GM23248 (cell line): ENCODE data around the gene MTCL3. TPM values are rescaled to one million over a fixed set of nuclear protein-coding genes. Genes with fewer than 3 reads are reported as not detected.

Experiments
- DNase-seq: peaks from one replicate; pipeline ENCODE4 v3.0.0-alpha.2; 2015
- H2AFZ ChIP-seq: fragments of 200-600 bp; sonication (generic); 2 replicates; pipeline ENCODE4 v1.6.1; 2016; ENCODE audit warnings: antibody characterized with exemption
- H3F3A ChIP-seq: fragments of 200-600 bp; sonication (generic); 2 replicates; pipeline ENCODE4 v1.6.1; 2016; ENCODE audit warnings: mild to moderate bottlenecking, antibody characterized with exemption, mixed run types; ENCODE audit not compliant: insufficient read depth
- H3K27ac ChIP-seq: fragments of 200-600 bp; sonication (generic); 2 replicates; pipeline ENCODE4 v1.5.1; 2016; ENCODE audit warnings: mild to moderate bottlenecking
- H3K27me3 ChIP-seq: fragments of 200-600 bp; sonication (generic); replicated peaks from 2 replicates; pipeline ENCODE4 v1.6.1; 2016; ENCODE audit warnings: mild to moderate bottlenecking; ENCODE audit not compliant: insufficient read depth
- H3K36me3 ChIP-seq: fragments of 200-600 bp; sonication (generic); 2 replicates; pipeline ENCODE4 v1.6.1; 2016; ENCODE audit warnings: low read depth, mild to moderate bottlenecking
- H3K4me1 ChIP-seq: fragments of 200-600 bp; sonication (generic); 2 replicates; pipeline ENCODE4 v1.6.1; 2016; ENCODE audit warnings: mild to moderate bottlenecking; ENCODE audit not compliant: insufficient read depth
- H3K4me2 ChIP-seq: fragments of 200-600 bp; sonication (generic); one replicate; pipeline ENCODE4 v1.6.1; 2016; ENCODE audit warnings: mild to moderate bottlenecking; ENCODE audit not compliant: unreplicated experiment
- H3K4me3 ChIP-seq: fragments of 200-600 bp; sonication (generic); 2 replicates; pipeline ENCODE4 v1.5.1; 2016; ENCODE audit warnings: mild to moderate bottlenecking
- H3K79me2 ChIP-seq: fragments of 200-600 bp; sonication (generic); 2 replicates; pipeline ENCODE4 v1.6.1; 2016; ENCODE audit warnings: mild to moderate bottlenecking; ENCODE audit not compliant: insufficient read depth
- H3K9ac ChIP-seq: fragments of 200-600 bp; sonication (generic); 2 replicates; pipeline ENCODE4 v1.6.1; 2016; ENCODE audit warnings: mild to moderate bottlenecking
- H3K9me2 ChIP-seq: fragments of 200-600 bp; sonication (generic); 2 replicates; pipeline ENCODE4 v1.6.1; 2016; ENCODE audit warnings: mixed run types, mild to moderate bottlenecking, moderate library complexity; ENCODE audit not compliant: insufficient read depth
- H3K9me3 ChIP-seq: fragments of 200-600 bp; sonication (generic); one replicate; pipeline ENCODE4 v1.6.1; 2017; ENCODE audit warnings: low read depth
- H4K20me1 ChIP-seq: fragments of 200-600 bp; sonication (generic); 2 replicates; pipeline ENCODE4 v1.6.0; 2016; ENCODE audit not compliant: insufficient read depth
- EZH2 ChIP-seq: fragments of 200-600 bp; sonication (generic); IDR thresholded peaks from 2 replicates; pipeline ENCODE4 v1.6.1; 2018; ENCODE audit warnings: antibody characterized with exemption, mild to moderate bottlenecking; ENCODE audit not compliant: insufficient read depth, poor library complexity, severe bottlenecking
- EZH2phosphoT487 ChIP-seq: fragments of 200-600 bp; sonication (generic); IDR thresholded peaks from 2 replicates; pipeline ENCODE4 v1.6.1; 2018; ENCODE audit warnings: antibody characterized with exemption, moderate library complexity, mild to moderate bottlenecking, low read depth; ENCODE audit not compliant: insufficient read depth
- WGBS, 2 experiments: methylation state at CpG; one replicate each; pipeline ENCODE4 v1.1.6; 2015 to 2017; ENCODE audit warnings: low lambda C conversion rate in 2 of 2, low coverage in 1 of 2; ENCODE audit errors: missing lambda C conversion rate in 2 of 2; 5-methylcytosine and 5-hydroxymethylcytosine counted together
- in situ Hi-C: fragments of 300-500 bp; cut with MboI; formaldehyde crosslinking; loops from 2 replicates; pipeline ENCODE4 v1.15.0; 2020
- polyA plus RNA-seq: library from polyadenylated mRNA; unstranded; fragments of >200 nt; fragmentation: Nextera tagmentation; extraction: Ambion mirVana; gene quantifications from 2 replicates; pipeline ENCODE4 v1.2.1, GENCODE V29; 2016
- small RNA-seq: library from RNA; depleted of rRNA; stranded (forward); fragments of <200 nt; gene quantifications from one replicate; pipeline ENCODE3, GENCODE V24; 2014; ENCODE audit warnings: low read depth, low replicate concordance
- total RNA-seq: library from RNA; depleted of rRNA; stranded (reverse); fragments of >200 nt; shearing (Covaris generic); gene quantifications from 2 replicates; pipeline ENCODE4 v1.2.3, GENCODE V29; 2014; rRNA removed

Gene MTCL3

DNA sequence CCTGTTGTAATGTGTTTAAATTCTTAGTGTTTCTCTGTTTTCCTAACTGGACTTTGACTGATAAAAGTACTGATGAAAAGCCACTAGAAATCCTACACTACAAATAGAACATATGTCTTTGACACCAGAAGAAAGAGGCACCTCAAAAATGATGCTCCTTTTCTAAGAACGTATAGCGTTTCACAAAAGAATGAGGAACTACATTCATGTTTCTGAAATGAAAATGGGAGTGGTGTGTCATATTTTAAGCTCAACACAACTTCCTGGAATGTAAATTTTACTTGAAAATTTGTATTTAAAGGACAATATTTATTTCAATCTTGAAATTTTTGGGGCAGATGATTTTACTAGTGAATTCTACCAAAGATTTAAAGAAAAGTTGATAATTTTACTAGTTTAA lies 95.2 kb downstream of the MTCL3 start:
- no peak for DNase-seq
- Histone ChIP-seq H3K36me3 (no peaks in the 10 kb centered on the region), H3K4me3 (no peak overlapping the region), H3K9me2 (no peaks in the 10 kb centered on the region), H3K27me3 (no peaks in the 10 kb centered on the region), H2AFZ (no peak overlapping the region), H3F3A (no peaks in the 10 kb centered on the region), H3K4me2 (no peak overlapping the region), H3K27ac (no peak overlapping the region), H3K4me1 (peaks cover 16% of the 10 kb centered on the region), H4K20me1 (no peaks in the 10 kb centered on the region), H3K9ac (no peak overlapping the region), H3K9me3 (no peaks in the 10 kb centered on the region), H3K79me2 (no peaks in the 10 kb centered on the region)
- no peak for TF ChIP-seq EZH2
- no peak for TF ChIP-seq EZH2phosphoT487
- in situ Hi-C loops = no loop called here
- 89 to 100% methylated on average over 2 of the region's 2 CpGs for WGBS, 2 experiments

Small RNA genes within 50 kb of the gene (small RNA-seq; reads per million reads assigned to genes)
- not detected for gene KIAA0408

Other genes with a start within 250 kb of the MTCL3 start
- gene ECHDC1, start 175.7 kb downstream of the MTCL3 start, total RNA-seq = 60.8 and 115 TPM in 2 replicates
- gene ECHDC1, start 175.7 kb downstream of the MTCL3 start, polyA plus RNA-seq = 68.6 and 75.6 TPM in 2 replicates
- gene KIAA0408, start 59.9 kb downstream of the MTCL3 start, total RNA-seq = 1.4 and 3.2 TPM in 2 replicates
- 0.39 and 1.1 TPM in 2 replicates for gene KIAA0408, start 59.9 kb downstream of the MTCL3 start, polyA plus RNA-seq
- not detected in 2 replicates for gene C6orf58, start 57.8 kb upstream of the MTCL3 start, total RNA-seq
- gene C6orf58, start 57.8 kb upstream of the MTCL3 start, polyA plus RNA-seq = not detected in 2 replicates